GM21423 (cell line): ENCODE data around the gene FOXP1.
A peak's percentile ranks its signal among the peaks of the same experiment; 100 is the strongest.

Experiments used
- ATAC-seq: cut with Tn5 transposase; IDR thresholded peaks from one replicate; pipeline ENCODE4 v1.9.1; 2021; ENCODE audit warnings: mild to moderate bottlenecking, moderate library complexity; ENCODE audit not compliant: unreplicated experiment

The FOXP1 gene

GRCh38 chr3:71288269-71288930 is 295.1 kb downstream of the FOXP1 start:
- ATAC-seq: no peak

GRCh38 chr3:71285086-71285485 is 298.4 kb downstream of the FOXP1 start:
- ATAC-seq: no peak

- no peak for ATAC-seq
Measured at GRCh38 chr3:71282976-71283375, 300.6 kb downstream of the FOXP1 start.

DNA sequence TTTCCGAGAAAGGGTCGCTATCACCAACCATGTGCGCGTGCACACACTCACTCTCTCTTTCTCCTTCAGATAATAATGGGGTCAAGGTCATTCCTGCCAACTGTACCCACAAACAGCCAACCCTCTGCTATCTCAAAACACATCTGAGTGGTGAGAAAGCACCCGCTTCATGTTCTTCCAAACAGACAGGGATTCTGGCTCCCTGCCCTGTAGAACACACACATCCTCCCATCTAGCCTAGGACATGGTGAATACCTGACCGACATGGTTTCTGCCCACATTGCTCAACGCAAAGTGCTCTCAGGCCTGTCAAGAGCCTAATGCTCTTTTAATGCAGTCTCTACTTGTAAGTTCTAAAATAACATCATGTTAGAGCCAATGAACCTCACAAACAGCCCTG is 302.2 kb downstream of the FOXP1 start:
- ATAC-seq: no peak

GRCh38 chr3:71277341-71277740 is 306.2 kb downstream of the FOXP1 start:
- no peak for ATAC-seq

- ATAC-seq: no peak
Measured at GRCh38 chr3:71276531-71276930, 307.0 kb downstream of the FOXP1 start.

GRCh38 chr3:71273453-71273852 is 310.1 kb downstream of the FOXP1 start:
- no peak for ATAC-seq

- ATAC-seq: no peak
Measured at GRCh38 chr3:71271596-71271995, 311.9 kb downstream of the FOXP1 start.

DNA sequence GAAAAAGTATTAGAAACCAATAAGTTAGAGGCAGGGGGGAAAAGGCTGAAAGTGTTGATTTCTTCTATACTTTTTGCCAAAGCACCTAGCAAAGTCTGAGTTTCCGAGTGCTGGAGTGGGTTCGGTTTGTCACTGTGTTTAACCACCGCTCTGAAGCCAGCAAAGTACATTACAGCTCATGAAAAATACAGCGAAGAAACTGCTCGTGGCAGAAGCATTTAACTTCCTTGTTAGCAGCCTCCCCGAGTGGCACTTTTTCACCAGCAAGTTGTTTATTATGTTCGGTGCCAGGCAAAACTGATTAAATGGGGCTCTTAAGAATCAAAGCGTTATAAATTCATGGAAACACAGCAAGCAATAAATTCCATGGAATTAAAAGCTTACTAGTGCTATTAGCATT is 313.6 kb downstream of the FOXP1 start:
- ATAC-seq: no peak

DNA sequence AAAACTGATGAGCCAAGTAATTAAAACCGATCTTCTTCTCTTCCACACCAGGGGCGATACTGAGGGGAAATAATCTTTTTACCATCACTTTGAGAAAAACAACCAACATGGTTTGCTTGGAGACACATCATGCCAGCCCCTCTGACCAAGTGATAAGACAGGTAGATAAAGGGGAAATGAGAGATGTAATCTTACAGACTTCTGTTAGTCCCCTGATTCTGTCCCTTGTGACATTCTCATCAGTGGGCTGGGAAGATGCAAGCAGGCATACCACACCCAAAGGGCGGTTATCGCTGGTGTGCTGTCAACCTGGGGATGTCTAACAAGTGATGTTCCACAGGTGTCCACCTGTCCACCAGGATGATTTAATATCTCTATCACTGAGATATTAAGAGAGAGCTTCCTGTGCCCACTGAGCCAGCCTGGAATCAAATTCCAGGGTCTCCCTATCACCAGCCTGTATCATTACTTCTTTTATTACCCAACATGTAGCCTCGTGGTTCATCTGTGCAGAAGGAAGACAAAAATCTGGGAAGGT is 315.0 kb downstream of the FOXP1 start:
- no peak for ATAC-seq

DNA sequence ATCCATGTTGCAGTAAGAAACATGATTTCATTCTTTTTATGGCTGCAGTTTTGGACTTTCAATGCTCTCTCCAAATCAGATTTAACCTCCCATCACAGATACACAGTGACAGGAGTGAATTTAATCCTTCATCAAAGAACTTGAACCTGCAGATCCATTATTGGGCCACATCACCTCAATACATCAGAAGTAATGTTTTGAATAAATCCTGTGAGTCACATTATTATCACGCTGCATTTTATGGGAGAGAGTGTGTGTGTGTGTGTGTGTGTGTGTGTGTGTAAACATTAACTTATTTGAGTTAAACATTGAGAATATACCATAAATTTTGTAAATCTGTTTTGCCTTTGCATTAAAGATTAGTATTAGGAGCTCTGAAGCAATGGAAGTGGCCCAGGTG is 316.7 kb downstream of the FOXP1 start:
- no peak for ATAC-seq

GRCh38 chr3:71265365-71265915 is 318.1 kb downstream of the FOXP1 start:
- no peak for ATAC-seq

- ATAC-seq: no peak
Measured at GRCh38 chr3:71264840-71265239, 318.7 kb downstream of the FOXP1 start.

- no peak for ATAC-seq
Measured at GRCh38 chr3:71262364-71263265, 320.9 kb downstream of the FOXP1 start.

- ATAC-seq: peak; percentile 61
Measured at GRCh38 chr3:71260782-71261181, 322.7 kb downstream of the FOXP1 start.

- no peak for ATAC-seq
Measured at GRCh38 chr3:71258526-71258925, 325.0 kb downstream of the FOXP1 start.

- no peak for ATAC-seq
Measured at GRCh38 chr3:71258116-71258515, 325.4 kb downstream of the FOXP1 start.

- no peak for ATAC-seq
Measured at GRCh38 chr3:71255498-71255897, 328.0 kb downstream of the FOXP1 start.

- no peak for ATAC-seq
Measured at GRCh38 chr3:71254281-71255057, 329.1 kb downstream of the FOXP1 start.

DNA sequence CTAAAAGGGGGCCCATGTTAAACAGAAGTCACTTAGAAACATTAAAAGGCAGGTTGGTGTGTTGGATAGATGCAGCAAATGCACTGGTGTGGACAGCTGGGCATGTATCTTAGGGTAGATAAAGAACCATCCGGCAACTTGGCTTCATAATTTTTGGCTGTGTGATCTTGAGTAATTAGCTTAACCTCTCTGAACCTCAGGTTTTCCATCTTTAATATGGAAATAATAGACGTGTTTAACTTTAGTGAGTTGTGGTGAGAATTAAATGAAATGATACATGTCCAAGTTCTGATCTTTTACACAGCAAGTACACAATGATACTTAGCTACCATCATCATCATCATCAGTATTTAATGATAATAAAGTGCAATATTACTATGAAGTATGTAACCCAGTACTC is 330.4 kb downstream of the FOXP1 start:
- no peak for ATAC-seq

GRCh38 chr3:71252466-71252865 is 331.1 kb downstream of the FOXP1 start:
- ATAC-seq: no peak
